Hindlimb muscle (tissue), 1 donor: ENCODE data around the gene SLC12A1. TPM values are rescaled to one million over a fixed set of nuclear protein-coding genes. Genes with fewer than 3 reads are reported as not detected.
"Not testable (repeated sequence)": the region's sequence is repeated elsewhere in the genome, so short reads cannot be mapped to it uniquely, and the experiment has no call there.

Source experiments
- DNase-seq: peaks from one replicate; pipeline ENCODE4 v3.0.0-alpha.2; 2013
- polyA plus RNA-seq: library from polyadenylated mRNA; unstranded; fragments of 120-200 nt; gene quantifications from one replicate; pipeline ENCODE4 v1.2.1, GENCODE V29; 2013; ENCODE audit not compliant: insufficient read length

SLC12A1 gene
- polyA plus RNA-seq, 1 donor, result 0.03 TPM

GRCh38 chr15:48313216-48313615, 107.1 kb downstream of the SLC12A1 start:
- no peak for DNase-seq

GRCh38 chr15:48315041-48315440, 108.9 kb downstream of the SLC12A1 start:
- DNase-seq, result no peak

GRCh38 chr15:48317221-48317620, 111.1 kb downstream of the SLC12A1 start:
- no peak for DNase-seq

GRCh38 chr15:48318131-48318530, 112.0 kb downstream of the SLC12A1 start:
- no peak for DNase-seq

- no peak for DNase-seq
These were observed 117.2 kb downstream of the SLC12A1 start for GRCh38 chr15:48323294-48323693.

- DNase-seq, result no peak
These were observed 118.8 kb downstream of the SLC12A1 start for GRCh38 chr15:48324949-48325348.

- no peak for DNase-seq
These were observed 119.3 kb downstream of the SLC12A1 start for GRCh38 chr15:48325400-48325799.

GRCh38 chr15:48326180-48326579, 120.1 kb downstream of the SLC12A1 start:
- not testable (repeated sequence) for DNase-seq

GRCh38 chr15:48330105-48330785, 124.1 kb downstream of the SLC12A1 start:
- peak; percentile 9 for DNase-seq

- peak; percentile 90 for DNase-seq
These were observed 125.0 kb downstream of the SLC12A1 start, which contains the start of gene DUT for GRCh38 chr15:48330855-48331795. Gene DUT (plus strand): TSS chr15:48331429. CDS start chr15:48331516, 87 bp downstream.

GRCh38 chr15:48331796-48332641, 125.9 kb downstream of the SLC12A1 start:
- no peak for DNase-seq

- DNase-seq, result no peak
These were observed 126.5 kb downstream of the SLC12A1 start for GRCh38 chr15:48332642-48333034.

- no peak for DNase-seq
These were observed 127.4 kb downstream of the SLC12A1 start for GRCh38 chr15:48333540-48333939.

- DNase-seq, result no peak
These were observed 128.2 kb downstream of the SLC12A1 start for GRCh38 chr15:48334260-48334659.

- no peak for DNase-seq
These were observed 130.8 kb downstream of the SLC12A1 start for GRCh38 chr15:48336940-48337339.

- DNase-seq, result no peak
These were observed 131.5 kb downstream of the SLC12A1 start for GRCh38 chr15:48337607-48338006.

GRCh38 chr15:48340111-48340510, 134.0 kb downstream of the SLC12A1 start:
- no peak for DNase-seq

GRCh38 chr15:48343865-48344264, 137.8 kb downstream of the SLC12A1 start:
- no peak for DNase-seq

- no peak for DNase-seq
These were observed 139.4 kb downstream of the SLC12A1 start for GRCh38 chr15:48345516-48345915.

GRCh38 chr15:48352474-48353072, 146.5 kb downstream of the SLC12A1 start:
- DNase-seq, result peak; percentile 61
